ENCODE measurements around the gene MYOCD.

The MYOCD gene

GRCh38 chr17:12765548-12765947 lies 99.9 kb downstream of the MYOCD start:
- DNase-seq (ENCODE audit: low spot score) = no peak
- no peak overlapping the region for H3K4me3 ChIP-seq
- no peak for TF ChIP-seq CTCF (IDR thresholded peaks at IDR 0.05)
- H3K27ac ChIP-seq = no peak overlapping the region

GRCh38 chr17:12768255-12768654 lies 102.6 kb downstream of the MYOCD start:
- TF ChIP-seq CTCF (IDR thresholded peaks at IDR 0.05) = no peak
- H3K27ac ChIP-seq = no peak overlapping the region
- no peak for DNase-seq (ENCODE audit: low spot score)
- no peak overlapping the region for H3K4me3 ChIP-seq

GRCh38 chr17:12769981-12770380 lies 104.3 kb downstream of the MYOCD start:
- Histone ChIP-seq H3K4me3 (no peak overlapping the region), H3K27ac (no peak overlapping the region)
- DNase-seq (ENCODE audit: low spot score) = no peak
- no peak for TF ChIP-seq CTCF (IDR thresholded peaks at IDR 0.05)

GRCh38 chr17:12773153-12773552 lies 107.5 kb downstream of the MYOCD start:
- no peak overlapping the region for H3K4me3 ChIP-seq
- DNase-seq (ENCODE audit: low spot score) = no peak
- H3K27ac ChIP-seq = no peak overlapping the region
- TF ChIP-seq CTCF (IDR thresholded peaks at IDR 0.05) = no peak

- Histone ChIP-seq H3K4me3 (peak overlapping the region; percentile 96), H3K27ac (peak overlapping the region; percentile 66 to 88)
- DNase-seq (ENCODE audit: low spot score) = no peak
- no peak for TF ChIP-seq CTCF (IDR thresholded peaks at IDR 0.05)
These were observed 123.4 kb downstream of the MYOCD start for GRCh38 chr17:12789075-12789480.

- H3K4me3 ChIP-seq = peak within 1 kb of the TSS; percentile 96
- TF ChIP-seq CTCF (IDR thresholded peaks at IDR 0.05) = no peak
- peak; percentile 78 for DNase-seq (ENCODE audit: low spot score)
- peak within 1 kb of the TSS; percentile 66 to 88 for H3K27ac ChIP-seq
These were observed 124.0 kb downstream of the MYOCD start, which contains the start of gene ARHGAP44 for GRCh38 chr17:12789481-12790248. ARHGAP44 (plus strand) TSS chr17:12789498; CDS start chr17:12789839, 341 bp downstream.
